Measurements from ENCODE around the gene TBC1D22A.

The TBC1D22A gene

GRCh38 chr22:46907241-46908215, 145.1 kb downstream of the TBC1D22A start:
- DNase-seq (ENCODE audit: low read depth, low spot score): no peak

GRCh38 chr22:46908641-46909107, 146.2 kb downstream of the TBC1D22A start:
- no peak for DNase-seq (ENCODE audit: low read depth, low spot score)

GRCh38 chr22:46909237-46910030, 147.0 kb downstream of the TBC1D22A start:
- no peak for DNase-seq (ENCODE audit: low read depth, low spot score)

GRCh38 chr22:46910624-46911023, 148.2 kb downstream of the TBC1D22A start:
- DNase-seq (ENCODE audit: low read depth, low spot score): no peak

GRCh38 chr22:46911346-46911745, 148.9 kb downstream of the TBC1D22A start:
- no peak for DNase-seq (ENCODE audit: low read depth, low spot score)

GRCh38 chr22:46913351-46913750, 150.9 kb downstream of the TBC1D22A start:
- DNase-seq (ENCODE audit: low read depth, low spot score): no peak

GRCh38 chr22:46914481-46914880, 152.0 kb downstream of the TBC1D22A start:
- no peak for DNase-seq (ENCODE audit: low read depth, low spot score)

- DNase-seq (ENCODE audit: low read depth, low spot score): no peak
Measured at GRCh38 chr22:46914916-46915894, 152.8 kb downstream of the TBC1D22A start.

GRCh38 chr22:46915950-46916730, 153.7 kb downstream of the TBC1D22A start:
- no peak for DNase-seq (ENCODE audit: low read depth, low spot score)

GRCh38 chr22:46916886-46917770, 154.7 kb downstream of the TBC1D22A start:
- DNase-seq (ENCODE audit: low read depth, low spot score): no peak

- DNase-seq (ENCODE audit: low read depth, low spot score): no peak
Measured at GRCh38 chr22:46917771-46918101, 155.3 kb downstream of the TBC1D22A start.

- no peak for DNase-seq (ENCODE audit: low read depth, low spot score)
Measured at GRCh38 chr22:46918197-46918596, 155.7 kb downstream of the TBC1D22A start.

- DNase-seq (ENCODE audit: low read depth, low spot score): no peak
Measured at GRCh38 chr22:46922037-46922436, 159.6 kb downstream of the TBC1D22A start.

GRCh38 chr22:46923394-46923793, 160.9 kb downstream of the TBC1D22A start:
- DNase-seq (ENCODE audit: low read depth, low spot score): no peak

GRCh38 chr22:46925818-46926217, 163.4 kb downstream of the TBC1D22A start:
- DNase-seq (ENCODE audit: low read depth, low spot score): no peak

- no peak for DNase-seq (ENCODE audit: low read depth, low spot score)
Measured at GRCh38 chr22:46929046-46929709, 166.7 kb downstream of the TBC1D22A start.

GRCh38 chr22:46929710-46930204, 167.3 kb downstream of the TBC1D22A start:
- no peak for DNase-seq (ENCODE audit: low read depth, low spot score)

GRCh38 chr22:46931414-46931813, 169.0 kb downstream of the TBC1D22A start:
- DNase-seq (ENCODE audit: low read depth, low spot score): no peak

GRCh38 chr22:46931881-46932280, 169.4 kb downstream of the TBC1D22A start:
- no peak for DNase-seq (ENCODE audit: low read depth, low spot score)
